Natural killer cell (primary cell): Measurements from ENCODE around the gene TSGA10. TPM values are rescaled to one million over a fixed set of nuclear protein-coding genes. Genes with fewer than 3 reads are reported as not detected.

Experiments
- ATAC-seq, 3 donors: fragments of 150-1000 bp in 2 of 3; fragments of 200-7000 bp in 1 of 3; cut with Tn5 transposase; 1 replicate in 1 of 3; 2 replicates in 2 of 3; pipeline ENCODE4 v1.10.0; 2021; ENCODE audit warnings: mild to moderate bottlenecking in 2 of 3, moderate library complexity in 2 of 3
- DNase-seq, 2 donors: peaks; one replicate each; pipeline versions ENCODE4 v3.0.0 to v3.0.0-alpha.2; 2013 to 2021; ENCODE audit warnings: mixed read lengths in 1 of 2
- H3K27ac ChIP-seq: one replicate; pipeline ENCODE4 v1.5.1; 2013; ENCODE audit warnings: mild to moderate bottlenecking, low read length
- H3K27me3 ChIP-seq: one replicate; pipeline ENCODE4 v1.6.1; 2013; ENCODE audit warnings: low read length; ENCODE audit not compliant: control insufficient read depth, insufficient read depth
- H3K36me3 ChIP-seq: one replicate; pipeline ENCODE4 v1.6.1; 2013; ENCODE audit warnings: low read length; ENCODE audit not compliant: control insufficient read depth, insufficient read depth
- H3K4me1 ChIP-seq: one replicate; pipeline ENCODE4 v1.6.1; 2013; ENCODE audit warnings: low read length; ENCODE audit not compliant: control insufficient read depth, insufficient read depth
- H3K4me3 ChIP-seq: one replicate; pipeline ENCODE4 v1.5.1; 2013; ENCODE audit warnings: low read length
- H3K9me3 ChIP-seq: one replicate; pipeline ENCODE4 v1.6.1; 2013; ENCODE audit warnings: low read length; ENCODE audit not compliant: control insufficient read depth, insufficient read depth
- H3K27ac Mint-ChIP-seq, 2 donors: one replicate each; pipeline ENCODE4 v1.8.0; 2022; ENCODE audit warnings: mild to moderate bottlenecking in 2 of 2, mixed read lengths in 2 of 2, moderate library complexity in 1 of 2
- H3K27me3 Mint-ChIP-seq, 2 donors: one replicate each; pipeline ENCODE4 v1.8.0; 2022; ENCODE audit warnings: low read depth in 2 of 2, mixed read lengths in 2 of 2
- H3K36me3 Mint-ChIP-seq: one replicate; pipeline ENCODE4 v1.8.0; 2022; ENCODE audit warnings: mixed read lengths
- H3K4me1 Mint-ChIP-seq, 2 donors: one replicate each; pipeline ENCODE4 v1.8.0; 2022; ENCODE audit warnings: mixed read lengths in 2 of 2
- H3K4me3 Mint-ChIP-seq: one replicate; pipeline ENCODE4 v1.8.0; 2022; ENCODE audit warnings: mild to moderate bottlenecking, moderate library complexity, mixed read lengths
- H3K9me3 Mint-ChIP-seq, 2 donors: one replicate each; pipeline ENCODE4 v1.8.0; 2022; ENCODE audit warnings: mixed read lengths in 2 of 2
- CTCF ChIP-seq: fragments of 200-600 bp; IDR thresholded peaks from one replicate; pipeline ENCODE4 v1.8.0; 2022; ENCODE audit warnings: antibody characterized with exemption
- WGBS: methylation state at CpG from one replicate; pipeline ENCODE4 v1.1.7; 2013; ENCODE audit warnings: missing lambda C conversion rate; ENCODE audit not compliant: insufficient coverage; 5-methylcytosine and 5-hydroxymethylcytosine counted together
- intact Hi-C: fragments of 100-400 bp; cut with micrococcal nuclease; formaldehyde crosslinking; loops from one replicate; pipeline ENCODE4 v1.14.2; 2022
- total RNA-seq, 4 donors: library from RNA; stranded (reverse); fragments of 120-200 nt in 1 of 4; gene quantifications; one replicate each; pipeline versions ENCODE4 v1.2.3 to v1.2.4, GENCODE V29; 2013 to 2022

Gene TSGA10
- total RNA-seq, 3 donors from 2014 or later (not counting 1 experiment from before 2014, with no cell fraction given), result 8.4 to 16.0 (median 11.5) TPM

- Mint-ChIP-seq H3K27ac (no peak overlapping the region), H3K4me3 (no peak overlapping the region), H3K9me3 (no peaks in the 10 kb centered on the region), H3K36me3 (no peaks in the 10 kb centered on the region), H3K4me1 (no peaks in the 10 kb centered on the region), H3K27me3 (no peaks in the 10 kb centered on the region)
- WGBS, result no CpG with 5 or more reads among the region's 3 CpGs
- H3K4me1 ChIP-seq, result no peaks in the 10 kb centered on the region
- H3K36me3 ChIP-seq, result no peaks in the 10 kb centered on the region
- H3K27me3 ChIP-seq, result no peaks in the 10 kb centered on the region
- ATAC-seq, result no peak
- no peak for TF ChIP-seq CTCF
- no peaks in the 10 kb centered on the region for H3K9me3 ChIP-seq
- H3K27ac ChIP-seq, result no peak overlapping the region
- peak in 1 of 2 donors; percentile 9 for DNase-seq
- intact Hi-C loops, result no loop called here
- H3K4me3 ChIP-seq, result no peak overlapping the region
Measured at GRCh38 chr2:99101697-99102096, 53.0 kb downstream of the TSGA10 start.

- intact Hi-C loops, result no loop called here
- no peaks in the 10 kb centered on the region for H3K36me3 Mint-ChIP-seq
- no peaks in the 10 kb centered on the region for H3K4me1 Mint-ChIP-seq
- WGBS, result no CpG with 5 or more reads among the region's 1 CpG
- H3K27ac ChIP-seq, result no peak overlapping the region
- H3K4me3 Mint-ChIP-seq, result no peak overlapping the region
- no peak overlapping the region for H3K27ac Mint-ChIP-seq
- no peak for TF ChIP-seq CTCF
- no peak overlapping the region for H3K4me3 ChIP-seq
- H3K27me3 ChIP-seq, result no peaks in the 10 kb centered on the region
- H3K4me1 ChIP-seq, result no peaks in the 10 kb centered on the region
- no peaks in the 10 kb centered on the region for H3K36me3 ChIP-seq
- H3K9me3 ChIP-seq, result no peaks in the 10 kb centered on the region
- DNase-seq, result no peak
- no peaks in the 10 kb centered on the region for H3K9me3 Mint-ChIP-seq
- H3K27me3 Mint-ChIP-seq, result peaks cover 17 to 27% of the 10 kb centered on the region in 2 donors
- ATAC-seq, result no peak
Measured at GRCh38 chr2:99096728-99097127, 58.0 kb downstream of the TSGA10 start.

GRCh38 chr2:99088017-99088416, 66.7 kb downstream of the TSGA10 start:
- ATAC-seq (peak in 1 of 3 donors; percentile 54), DNase-seq (peak in 1 of 2 donors; percentile 44)
- WGBS, result no CpG with 5 or more reads among the region's 1 CpG
- H3K27ac ChIP-seq, result no peak overlapping the region
- H3K9me3 Mint-ChIP-seq, result no peaks in the 10 kb centered on the region
- H3K4me3 Mint-ChIP-seq, result no peak overlapping the region
- H3K4me1 ChIP-seq, result no peaks in the 10 kb centered on the region
- no peak for TF ChIP-seq CTCF
- intact Hi-C loops, result loop anchor here (5.0 kb wide), 1 partner anchor 404 kb away; the partner anchor contains the start of gene REV1
- H3K9me3 ChIP-seq, result no peaks in the 10 kb centered on the region
- H3K4me1 Mint-ChIP-seq, result peaks cover 5 to 6% of the 10 kb centered on the region in 2 donors
- H3K36me3 Mint-ChIP-seq, result no peaks in the 10 kb centered on the region
- H3K36me3 ChIP-seq, result no peaks in the 10 kb centered on the region
- H3K27ac Mint-ChIP-seq, result no peak overlapping the region
- no peak overlapping the region for H3K4me3 ChIP-seq
- H3K27me3 ChIP-seq, result peaks cover 5% of the 10 kb centered on the region
- H3K27me3 Mint-ChIP-seq, result peaks cover 35 to 60% of the 10 kb centered on the region in 2 donors

GRCh38 chr2:99086385-99086784, 68.4 kb downstream of the TSGA10 start:
- no peak for TF ChIP-seq CTCF
- H3K4me3 ChIP-seq, result no peak overlapping the region
- Mint-ChIP-seq H3K27me3 (peaks cover 33 to 61% of the 10 kb centered on the region in 2 donors), H3K9me3 (no peaks in the 10 kb centered on the region), H3K27ac (no peak overlapping the region), H3K36me3 (no peaks in the 10 kb centered on the region), H3K4me1 (peaks cover 5 to 6% of the 10 kb centered on the region in 2 donors), H3K4me3 (no peak overlapping the region)
- ATAC-seq (no peak), DNase-seq (no peak)
- peaks cover 6% of the 10 kb centered on the region for H3K27me3 ChIP-seq
- WGBS, result 86% methylated on average over 1 of the region's 1 CpG
- H3K36me3 ChIP-seq, result no peaks in the 10 kb centered on the region
- H3K9me3 ChIP-seq, result no peaks in the 10 kb centered on the region
- H3K27ac ChIP-seq, result no peak overlapping the region
- no peaks in the 10 kb centered on the region for H3K4me1 ChIP-seq
- intact Hi-C loops, result loop anchor here (5.0 kb wide), 1 partner anchor 406 kb away; the partner anchor contains the start of gene REV1
